Uterus (tissue), 4 donors: ENCODE measurements around the gene ENKUR. TPM values are rescaled to one million over a fixed set of nuclear protein-coding genes. Genes with fewer than 3 reads are reported as not detected.

ENCODE experiments used
- DNase-seq, 2 donors: peaks; one replicate each; pipeline ENCODE4 v3.0.0-alpha.2; 2019 to 2020
- H3K27ac ChIP-seq, 2 donors: fragments of 200-600 bp; sonication (generic); 1 replicate in 1 of 2; 2 replicates in 1 of 2; pipeline ENCODE4 v1.5.1; 2016 to 2018
- H3K27me3 ChIP-seq, 2 donors: fragments of 200-600 bp; sonication (generic); one replicate each; pipeline ENCODE4 v1.5.1; 2018 to 2019; ENCODE audit warnings: control low read depth in 1 of 2
- H3K36me3 ChIP-seq, 2 donors: fragments of 200-600 bp; sonication (generic); one replicate each; pipeline ENCODE4 v1.5.1; 2019; ENCODE audit warnings: control low read depth in 1 of 2
- H3K4me1 ChIP-seq, 2 donors: fragments of 200-600 bp; sonication (generic); one replicate each; pipeline ENCODE4 v1.5.1; 2018 to 2019; ENCODE audit warnings: control low read depth in 1 of 2
- H3K4me3 ChIP-seq, 2 donors: fragments of 200-600 bp; sonication (generic); 1 replicate in 1 of 2; 2 replicates in 1 of 2; pipeline ENCODE4 v1.5.1; 2018 to 2019; ENCODE audit warnings: mild to moderate bottlenecking in 1 of 2
- H3K9me3 ChIP-seq, 2 donors: fragments of 200-600 bp; sonication (generic); one replicate each; pipeline ENCODE4 v1.5.1; 2019; ENCODE audit warnings: control low read depth in 1 of 2
- POLR2A ChIP-seq, 2 donors: fragments of 450-650 bp; IDR thresholded peaks; one replicate each; pipeline ENCODE4 v1.6.1; 2016; ENCODE audit warnings: antibody characterized with exemption in 2 of 2, mild to moderate bottlenecking in 1 of 2, moderate library complexity in 1 of 2
- intact Hi-C: fragments of 100-400 bp; cut with DNase I; formaldehyde crosslinking; loops from one replicate; pipeline ENCODE4 v1.15.1; 2023; ENCODE audit warnings: low total_unique reads
- total RNA-seq, 4 donors: library from RNA; depleted of rRNA in 3 of 4; stranded (reverse); fragments of >200 nt in 3 of 4; gene quantifications; one replicate each; pipeline versions ENCODE4 v1.1.0 to v1.2.4, GENCODE V29; 2014 to 2023
- TF ChIP-seq, protein P1 (sequence below), 4 experiments: fragments of 200-600 bp in 2 of 4; fragments of 450-650 bp in 2 of 4; sonication (generic) in 2 of 4; IDR thresholded peaks; one replicate each; pipeline ENCODE4 v1.5.1; 2016 to 2019; ENCODE audit warnings: antibody characterized with exemption in 4 of 4, mild to moderate bottlenecking in 2 of 4, moderate library complexity in 1 of 4
- donor health status: DM: yes; HTN: yes; CAD: no.

The ENKUR gene
- total RNA-seq, 4 donors from 2014 or later, result 0.73 to 10.0 (median 2.3) TPM; not detected in 1

DNA sequence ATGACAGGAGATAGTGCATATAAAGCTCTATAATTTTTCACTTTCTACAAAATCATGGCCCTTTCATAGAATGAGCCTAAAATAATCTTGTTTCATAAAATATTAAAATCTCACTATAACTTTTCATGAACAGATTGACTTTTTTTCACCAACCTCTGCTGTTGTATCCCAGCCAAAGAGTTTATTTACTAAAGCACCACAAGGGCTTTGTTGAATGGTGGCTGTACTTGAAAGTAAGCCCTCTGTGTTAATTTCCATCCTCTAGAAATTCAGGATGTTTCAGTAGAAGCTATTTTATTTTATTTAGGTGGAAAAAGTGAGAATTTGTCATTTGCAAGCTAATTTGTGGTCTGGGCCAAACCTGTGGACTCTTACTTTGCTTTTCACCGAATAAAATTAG is 30.7 kb upstream of the ENKUR start:
- H3K9me3 ChIP-seq, result no peaks in the 10 kb centered on the region
- intact Hi-C loops, result no loop called here
- H3K4me1 ChIP-seq, result no peaks in the 10 kb centered on the region
- TF ChIP-seq, protein P1, sequence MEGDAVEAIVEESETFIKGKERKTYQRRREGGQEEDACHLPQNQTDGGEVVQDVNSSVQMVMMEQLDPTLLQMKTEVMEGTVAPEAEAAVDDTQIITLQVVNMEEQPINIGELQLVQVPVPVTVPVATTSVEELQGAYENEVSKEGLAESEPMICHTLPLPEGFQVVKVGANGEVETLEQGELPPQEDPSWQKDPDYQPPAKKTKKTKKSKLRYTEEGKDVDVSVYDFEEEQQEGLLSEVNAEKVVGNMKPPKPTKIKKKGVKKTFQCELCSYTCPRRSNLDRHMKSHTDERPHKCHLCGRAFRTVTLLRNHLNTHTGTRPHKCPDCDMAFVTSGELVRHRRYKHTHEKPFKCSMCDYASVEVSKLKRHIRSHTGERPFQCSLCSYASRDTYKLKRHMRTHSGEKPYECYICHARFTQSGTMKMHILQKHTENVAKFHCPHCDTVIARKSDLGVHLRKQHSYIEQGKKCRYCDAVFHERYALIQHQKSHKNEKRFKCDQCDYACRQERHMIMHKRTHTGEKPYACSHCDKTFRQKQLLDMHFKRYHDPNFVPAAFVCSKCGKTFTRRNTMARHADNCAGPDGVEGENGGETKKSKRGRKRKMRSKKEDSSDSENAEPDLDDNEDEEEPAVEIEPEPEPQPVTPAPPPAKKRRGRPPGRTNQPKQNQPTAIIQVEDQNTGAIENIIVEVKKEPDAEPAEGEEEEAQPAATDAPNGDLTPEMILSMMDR (IDR thresholded peaks at IDR 0.05), result no peak
- TF ChIP-seq POLR2A (IDR thresholded peaks at IDR 0.05), result no peak
- H3K4me3 ChIP-seq, result no peak overlapping the region
- DNase-seq, result no peak
- H3K27me3 ChIP-seq, result no peaks in the 10 kb centered on the region
- peaks cover 0 to 2% of the 10 kb centered on the region in 2 donors for H3K36me3 ChIP-seq
- no peak overlapping the region for H3K27ac ChIP-seq

DNA sequence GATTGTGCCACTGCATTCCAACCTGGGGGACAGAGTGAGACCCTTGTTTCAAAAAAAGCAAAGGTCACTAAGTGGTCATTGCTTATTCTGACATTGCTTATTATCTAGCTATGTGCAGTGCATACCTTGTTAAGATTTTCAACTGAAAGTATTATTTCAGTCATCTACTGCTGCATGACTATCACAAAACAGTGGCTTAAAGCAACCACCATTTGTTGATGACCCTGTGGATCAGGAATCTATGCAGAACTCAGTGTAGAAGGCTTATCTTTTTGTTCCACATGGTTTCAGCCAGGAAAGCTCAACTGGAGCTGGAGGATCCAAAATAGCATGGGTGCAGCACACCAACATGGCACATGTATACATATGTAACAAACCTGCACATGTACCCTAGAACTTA is 23.6 kb upstream of the ENKUR start:
- intact Hi-C loops, result no loop called here

DNA sequence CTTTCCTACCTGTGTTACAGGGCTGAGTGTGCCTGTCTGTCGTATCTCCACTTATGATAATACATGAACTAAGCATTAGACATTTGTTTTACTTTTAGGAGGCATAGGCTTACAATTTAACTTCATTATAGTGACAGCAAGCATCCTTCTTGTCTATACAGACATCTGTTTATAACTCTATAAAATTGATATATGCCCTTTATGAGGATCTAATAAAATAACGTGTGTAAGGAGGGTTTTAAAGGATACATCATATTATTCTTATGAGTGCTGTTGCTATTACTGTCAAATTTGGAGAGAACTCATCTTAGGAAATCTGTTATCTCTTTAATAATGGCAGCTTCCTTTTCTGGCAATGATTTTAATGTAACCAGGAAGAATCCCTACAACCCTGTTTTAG is 22.4 kb upstream of the ENKUR start:
- Histone ChIP-seq H3K9me3 (no peaks in the 10 kb centered on the region), H3K36me3 (peaks cover 0 to 2% of the 10 kb centered on the region in 2 donors), H3K27me3 (no peaks in the 10 kb centered on the region), H3K27ac (no peak overlapping the region), H3K4me1 (no peaks in the 10 kb centered on the region), H3K4me3 (no peak overlapping the region)
- TF ChIP-seq POLR2A (IDR thresholded peaks at IDR 0.05), result no peak
- TF ChIP-seq, protein P1 (IDR thresholded peaks at IDR 0.05), result no peak
- DNase-seq, result no peak
- intact Hi-C loops, result no loop called here

More for the DNA sequence above, 23.6 kb upstream of the ENKUR start:
- H3K4me3 ChIP-seq, result no peak overlapping the region
- TF ChIP-seq, protein P1 (IDR thresholded peaks at IDR 0.05), result no peak
- no peak for TF ChIP-seq POLR2A (IDR thresholded peaks at IDR 0.05)
- H3K4me1 ChIP-seq, result no peaks in the 10 kb centered on the region
- no peak for DNase-seq
- H3K9me3 ChIP-seq, result no peaks in the 10 kb centered on the region
- no peak overlapping the region for H3K27ac ChIP-seq
- H3K36me3 ChIP-seq, result peaks cover 0 to 2% of the 10 kb centered on the region in 2 donors
- H3K27me3 ChIP-seq, result no peaks in the 10 kb centered on the region

DNA sequence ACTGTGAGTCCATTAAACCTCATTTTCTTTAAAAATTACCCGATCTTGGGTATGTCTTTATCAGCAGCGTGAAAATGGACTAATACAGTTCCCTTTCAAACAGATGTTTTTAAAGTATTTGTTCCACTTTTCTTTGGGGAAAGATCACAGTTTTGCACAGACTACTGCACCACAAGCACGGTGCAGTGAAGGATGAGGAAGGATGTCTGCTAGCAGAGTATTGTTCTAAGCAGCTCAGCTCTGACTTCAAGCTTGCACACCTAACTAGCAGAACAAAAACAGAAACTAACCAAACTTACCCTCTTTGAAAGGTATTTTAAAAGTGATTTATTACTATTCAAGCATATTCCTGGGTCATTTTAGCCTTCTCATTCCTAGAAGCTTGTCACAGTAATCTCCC is 20.4 kb upstream of the ENKUR start:
- H3K4me1 ChIP-seq, result no peaks in the 10 kb centered on the region
- no peaks in the 10 kb centered on the region for H3K36me3 ChIP-seq
- no peak overlapping the region for H3K4me3 ChIP-seq
- no peak overlapping the region for H3K27ac ChIP-seq
- intact Hi-C loops, result no loop called here
- H3K27me3 ChIP-seq, result no peaks in the 10 kb centered on the region
- no peak for TF ChIP-seq POLR2A (IDR thresholded peaks at IDR 0.05)
- TF ChIP-seq, protein P1 (IDR thresholded peaks at IDR 0.05), result no peak
- no peak for DNase-seq
- no peaks in the 10 kb centered on the region for H3K9me3 ChIP-seq

DNA sequence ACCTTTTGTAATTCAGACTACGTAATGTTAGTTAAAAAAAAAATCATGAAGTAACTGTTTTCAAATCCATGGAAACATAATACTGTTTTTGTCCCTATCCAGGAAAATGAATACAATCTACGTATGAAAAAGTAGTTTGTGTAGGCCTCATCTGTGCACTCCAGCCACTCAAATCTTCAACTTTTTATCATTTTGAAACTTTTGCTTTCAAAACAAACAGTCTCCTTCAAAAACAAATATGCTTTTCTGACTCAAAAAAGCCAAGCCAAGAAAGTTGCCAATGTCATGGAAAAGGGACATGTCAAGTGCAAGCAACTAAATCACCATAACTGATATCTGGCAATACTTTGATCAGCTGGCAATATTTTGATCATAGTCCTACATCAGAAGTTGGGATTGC is 13.6 kb upstream of the ENKUR start:
- Histone ChIP-seq H3K4me1 (no peaks in the 10 kb centered on the region), H3K4me3 (no peak overlapping the region), H3K27me3 (no peaks in the 10 kb centered on the region), H3K9me3 (no peaks in the 10 kb centered on the region), H3K27ac (no peak overlapping the region), H3K36me3 (no peaks in the 10 kb centered on the region)
- TF ChIP-seq, protein P1 (IDR thresholded peaks at IDR 0.05), result no peak
- TF ChIP-seq POLR2A (IDR thresholded peaks at IDR 0.05), result no peak
- intact Hi-C loops, result no loop called here
- no peak for DNase-seq
